Measurements from ENCODE around the gene TIGAR. TPM values are rescaled to one million over a fixed set of nuclear protein-coding genes. Genes with fewer than 3 reads are reported as not detected.

Gene TIGAR
- total RNA-seq, 1 donor from 2014 or later = 21.9 TPM

- peaks cover 3% of the 10 kb centered on the region for H3K27me3 Mint-ChIP-seq (ENCODE audit: unreplicated experiment)
- no peaks in the 10 kb centered on the region for H3K36me3 Mint-ChIP-seq (ENCODE audit: low read depth, unreplicated experiment)
- no peak within 1 kb of the TSS for H3K27ac Mint-ChIP-seq (ENCODE audit: unreplicated experiment)
- peak; percentile 34 for DNase-seq (ENCODE audit: low spot score)
- no peaks in the 10 kb centered on the region for H3K9me3 Mint-ChIP-seq (ENCODE audit: unreplicated experiment)
- no peak within 1 kb of the TSS for H3K4me3 Mint-ChIP-seq (ENCODE audit: unreplicated experiment)
- peaks cover 5% of the 10 kb centered on the region for H3K4me1 Mint-ChIP-seq (ENCODE audit: unreplicated experiment)
- TF ChIP-seq CTCF (IDR thresholded peaks at IDR 0.05; ENCODE audit: unreplicated experiment) = no peak
Observed at GRCh38 chr12:4379405-4379804, 58.4 kb downstream of the TIGAR start, which contains the start of gene FGF23. FGF23 (minus strand) TSS chr12:4379712; CDS start chr12:4379582, 130 bp downstream.

- H3K4me1 Mint-ChIP-seq (ENCODE audit: unreplicated experiment) = peaks cover 5% of the 10 kb centered on the region
- DNase-seq (ENCODE audit: low spot score) = no peak
- H3K27ac Mint-ChIP-seq (ENCODE audit: unreplicated experiment) = no peak overlapping the region
- H3K9me3 Mint-ChIP-seq (ENCODE audit: unreplicated experiment) = no peaks in the 10 kb centered on the region
- H3K36me3 Mint-ChIP-seq (ENCODE audit: low read depth, unreplicated experiment) = no peaks in the 10 kb centered on the region
- peaks cover 4% of the 10 kb centered on the region for H3K27me3 Mint-ChIP-seq (ENCODE audit: unreplicated experiment)
- no peak overlapping the region for H3K4me3 Mint-ChIP-seq (ENCODE audit: unreplicated experiment)
- no peak for TF ChIP-seq CTCF (IDR thresholded peaks at IDR 0.05; ENCODE audit: unreplicated experiment)
Observed at GRCh38 chr12:4380332-4380731, 59.3 kb downstream of the TIGAR start.

GRCh38 chr12:4383304-4383865 lies 62.4 kb downstream of the TIGAR start:
- Mint-ChIP-seq H3K36me3 (ENCODE audit: low read depth, unreplicated experiment) (no peaks in the 10 kb centered on the region), H3K4me1 (ENCODE audit: unreplicated experiment) (peaks cover 5% of the 10 kb centered on the region), H3K4me3 (ENCODE audit: unreplicated experiment) (no peak overlapping the region), H3K27me3 (ENCODE audit: unreplicated experiment) (peaks cover 4% of the 10 kb centered on the region), H3K9me3 (ENCODE audit: unreplicated experiment) (no peaks in the 10 kb centered on the region), H3K27ac (ENCODE audit: unreplicated experiment) (no peak overlapping the region)
- peak; percentile 30 for DNase-seq (ENCODE audit: low spot score)
- TF ChIP-seq CTCF (IDR thresholded peaks at IDR 0.05; ENCODE audit: unreplicated experiment) = no peak

GRCh38 chr12:4386801-4387200 lies 65.8 kb downstream of the TIGAR start:
- no peaks in the 10 kb centered on the region for H3K4me1 Mint-ChIP-seq (ENCODE audit: unreplicated experiment)
- no peaks in the 10 kb centered on the region for H3K9me3 Mint-ChIP-seq (ENCODE audit: unreplicated experiment)
- DNase-seq (ENCODE audit: low spot score) = no peak
- H3K4me3 Mint-ChIP-seq (ENCODE audit: unreplicated experiment) = no peak overlapping the region
- no peak overlapping the region for H3K27ac Mint-ChIP-seq (ENCODE audit: unreplicated experiment)
- TF ChIP-seq CTCF (IDR thresholded peaks at IDR 0.05; ENCODE audit: unreplicated experiment) = no peak
- no peaks in the 10 kb centered on the region for H3K36me3 Mint-ChIP-seq (ENCODE audit: low read depth, unreplicated experiment)
- peaks cover 4% of the 10 kb centered on the region for H3K27me3 Mint-ChIP-seq (ENCODE audit: unreplicated experiment)

- no peaks in the 10 kb centered on the region for H3K36me3 Mint-ChIP-seq (ENCODE audit: low read depth, unreplicated experiment)
- TF ChIP-seq CTCF (IDR thresholded peaks at IDR 0.05; ENCODE audit: unreplicated experiment) = no peak
- H3K9me3 Mint-ChIP-seq (ENCODE audit: unreplicated experiment) = no peaks in the 10 kb centered on the region
- H3K4me3 Mint-ChIP-seq (ENCODE audit: unreplicated experiment) = no peak overlapping the region
- peaks cover 2% of the 10 kb centered on the region for H3K27me3 Mint-ChIP-seq (ENCODE audit: unreplicated experiment)
- H3K4me1 Mint-ChIP-seq (ENCODE audit: unreplicated experiment) = no peaks in the 10 kb centered on the region
- no peak overlapping the region for H3K27ac Mint-ChIP-seq (ENCODE audit: unreplicated experiment)
- no peak for DNase-seq (ENCODE audit: low spot score)
Observed at GRCh38 chr12:4387607-4388006, 66.6 kb downstream of the TIGAR start.

Measured in endothelial cell (in vitro differentiated cells).